GM15510 (cell line): ENCODE results near the gene CHRM5.

ENCODE experiments used
- POLR2A ChIP-seq: IDR thresholded peaks from 3 replicates; pipeline ENCODE4 v1.6.1; 2011; ENCODE audit warnings: borderline replicate concordance; ENCODE audit not compliant: insufficient read length; ENCODE audit errors: extremely low read depth

The CHRM5 gene, protein sequence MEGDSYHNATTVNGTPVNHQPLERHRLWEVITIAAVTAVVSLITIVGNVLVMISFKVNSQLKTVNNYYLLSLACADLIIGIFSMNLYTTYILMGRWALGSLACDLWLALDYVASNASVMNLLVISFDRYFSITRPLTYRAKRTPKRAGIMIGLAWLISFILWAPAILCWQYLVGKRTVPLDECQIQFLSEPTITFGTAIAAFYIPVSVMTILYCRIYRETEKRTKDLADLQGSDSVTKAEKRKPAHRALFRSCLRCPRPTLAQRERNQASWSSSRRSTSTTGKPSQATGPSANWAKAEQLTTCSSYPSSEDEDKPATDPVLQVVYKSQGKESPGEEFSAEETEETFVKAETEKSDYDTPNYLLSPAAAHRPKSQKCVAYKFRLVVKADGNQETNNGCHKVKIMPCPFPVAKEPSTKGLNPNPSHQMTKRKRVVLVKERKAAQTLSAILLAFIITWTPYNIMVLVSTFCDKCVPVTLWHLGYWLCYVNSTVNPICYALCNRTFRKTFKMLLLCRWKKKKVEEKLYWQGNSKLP

DNA sequence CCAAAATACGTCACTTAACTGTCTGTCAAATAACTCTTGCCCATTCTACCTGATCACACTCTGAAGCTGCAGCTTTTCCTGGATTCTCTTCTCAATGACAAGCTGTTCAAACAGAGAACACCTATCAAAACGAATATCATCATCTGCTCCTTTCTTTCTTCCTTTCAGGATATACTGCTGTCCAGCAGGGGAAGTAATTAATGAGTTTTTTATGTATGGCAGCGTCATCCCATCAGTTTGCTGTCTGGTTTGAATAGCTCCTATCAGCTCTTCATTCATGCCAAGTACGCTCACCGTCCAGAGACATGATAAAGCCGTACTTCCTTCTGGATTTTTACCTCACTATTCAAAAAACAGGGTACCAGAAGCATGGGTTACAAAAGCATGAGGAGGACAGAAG, at the start of gene CHRM5:
Gene CHRM5 (plus strand): TSS at position 274 of the 400 bp plus-strand sequence. CDS start 94,221 bp downstream, outside the sequence.
- TF ChIP-seq POLR2A: no peak

- no peak for TF ChIP-seq POLR2A
These were observed 44.9 kb upstream of the CHRM5 start for GRCh38 chr15:33923446-33923845.

DNA sequence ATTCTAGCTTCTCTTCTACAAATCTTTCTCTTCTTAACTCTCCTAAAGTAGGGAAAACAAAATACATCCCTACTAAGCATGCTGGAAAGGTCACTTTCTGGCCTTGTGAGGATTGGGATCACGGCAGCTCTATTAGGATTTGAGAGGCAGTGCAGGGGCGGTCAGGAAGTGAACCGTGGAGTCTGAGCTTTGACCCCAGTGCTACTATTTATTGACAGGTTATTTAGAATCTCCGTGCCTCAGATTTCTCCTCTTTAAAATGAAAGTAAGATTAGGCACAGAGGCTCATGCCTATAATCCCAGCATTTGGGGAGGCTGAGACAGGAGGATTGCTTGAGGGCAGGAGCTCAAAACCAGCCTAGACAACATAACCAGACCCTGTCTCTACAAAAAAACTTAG, 42.0 kb upstream of the CHRM5 start:
- no peak for TF ChIP-seq POLR2A

- no peak for TF ChIP-seq POLR2A
These were observed 35.6 kb upstream of the CHRM5 start for GRCh38 chr15:33932734-33933133.

DNA sequence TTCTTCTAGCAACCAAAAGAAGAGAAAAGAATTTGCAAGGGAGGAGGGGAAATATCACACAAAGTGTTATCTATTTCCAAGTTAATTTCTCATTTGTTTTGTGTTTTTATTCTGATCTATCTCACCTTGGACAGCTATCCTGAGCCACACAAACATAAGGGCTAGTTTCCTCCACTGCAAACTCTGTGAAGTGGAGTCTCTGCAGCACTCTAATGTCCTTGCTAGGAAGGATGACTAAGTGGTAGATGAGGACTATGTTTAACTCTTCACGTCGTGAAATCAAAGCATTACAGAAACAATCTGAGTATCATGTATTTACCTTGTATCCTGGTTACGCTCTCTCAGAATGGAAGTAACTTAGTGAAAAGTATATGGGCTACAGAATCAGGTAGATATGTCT, 33.9 kb upstream of the CHRM5 start:
- no peak for TF ChIP-seq POLR2A

DNA sequence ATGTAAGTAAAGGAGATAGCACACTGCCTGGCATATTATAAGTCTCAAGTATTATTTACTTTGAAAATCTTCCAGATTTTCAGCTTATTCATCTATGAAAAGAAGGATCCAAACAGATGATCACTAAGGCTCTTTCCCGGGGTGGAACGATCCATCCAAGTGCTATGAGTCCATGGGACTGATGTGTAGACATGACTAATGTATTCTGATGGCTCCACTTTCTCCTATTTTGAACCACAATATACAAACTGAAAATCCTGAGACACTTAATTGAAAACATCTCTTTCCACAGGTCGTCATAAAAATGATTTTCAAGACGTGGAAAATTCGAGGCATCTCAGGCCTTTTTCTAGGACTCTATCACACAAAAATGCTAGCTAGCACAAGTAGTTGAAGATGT, 33.4 kb upstream of the CHRM5 start:
- no peak for TF ChIP-seq POLR2A

- no peak for TF ChIP-seq POLR2A
These were observed 26.8 kb upstream of the CHRM5 start for GRCh38 chr15:33941279-33942063.

DNA sequence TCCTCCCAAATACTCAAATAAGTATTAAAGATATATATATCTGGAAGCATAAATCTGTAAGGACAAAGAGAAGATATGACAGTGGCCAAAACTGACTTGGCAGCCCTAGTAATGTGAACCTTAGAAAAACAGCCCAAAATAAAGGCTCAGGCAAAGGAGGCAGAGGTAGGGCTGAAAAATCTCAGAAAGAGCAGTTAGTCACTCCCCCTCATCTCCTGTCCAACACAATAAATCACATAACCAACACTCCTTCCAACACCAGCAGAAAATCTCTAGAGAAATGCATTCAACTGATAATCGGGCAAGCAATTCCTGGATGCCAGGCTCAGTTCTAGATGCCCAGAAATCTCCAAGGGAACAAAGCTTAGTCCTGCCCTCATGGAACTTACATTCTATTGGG, 22.1 kb upstream of the CHRM5 start:
- no peak for TF ChIP-seq POLR2A

DNA sequence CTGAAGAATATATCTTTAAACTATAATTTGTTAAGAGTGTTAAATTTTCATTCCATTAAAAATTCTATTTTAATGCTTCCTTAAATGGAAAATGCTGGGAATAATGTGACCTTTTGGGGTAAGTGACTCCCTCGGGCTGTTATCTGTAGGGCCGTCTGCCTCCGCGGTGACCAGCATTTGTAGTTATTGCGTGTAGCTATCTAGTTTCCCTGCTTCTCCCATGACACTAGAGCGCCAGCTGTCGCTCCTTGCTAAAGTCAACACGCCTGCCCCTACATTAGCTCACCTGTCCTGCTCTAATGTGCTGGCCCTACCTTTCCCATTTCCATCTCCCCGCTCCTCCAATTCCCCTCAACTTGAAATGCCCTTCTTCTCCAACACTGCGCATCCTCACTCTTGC, 12.4 kb upstream of the CHRM5 start:
- no peak for TF ChIP-seq POLR2A

GRCh38 chr15:33956397-33956796, 11.9 kb upstream of the CHRM5 start:
- TF ChIP-seq POLR2A: no peak

DNA sequence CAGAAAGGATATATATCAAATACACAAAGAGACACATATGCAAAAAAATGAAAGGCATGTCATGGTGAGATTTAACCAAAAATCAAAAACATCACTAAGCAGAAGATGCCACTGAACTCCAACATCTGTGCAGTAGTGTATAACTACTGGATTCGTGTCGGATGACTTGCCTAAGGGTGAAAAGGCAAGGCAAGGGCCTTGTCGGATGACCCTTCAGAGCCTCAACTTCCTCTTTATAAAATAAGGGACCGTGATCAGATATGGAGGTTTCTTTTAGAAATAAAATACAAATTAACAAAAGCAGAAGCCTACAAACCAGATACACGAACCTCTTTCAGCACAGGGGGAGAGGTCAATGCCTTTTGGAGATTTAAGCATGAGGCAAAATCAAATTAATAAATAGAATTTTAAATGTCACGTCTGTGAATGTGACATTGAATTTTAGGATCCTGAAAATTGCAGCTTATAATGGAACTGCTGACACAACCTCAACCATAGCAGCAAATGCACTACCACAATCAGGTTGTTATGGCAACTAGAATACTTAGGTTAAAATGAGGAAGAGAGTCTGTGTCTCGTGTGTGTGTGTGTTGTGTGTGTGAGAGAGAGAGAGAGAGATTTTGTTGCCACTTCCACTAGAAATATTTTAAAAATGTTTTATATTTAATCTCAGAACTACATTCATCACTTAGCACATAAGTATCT, 8.3 kb upstream of the CHRM5 start:
- TF ChIP-seq POLR2A: no peak

GRCh38 chr15:33960549-33960935, 7.8 kb upstream of the CHRM5 start:
- TF ChIP-seq POLR2A: no peak

DNA sequence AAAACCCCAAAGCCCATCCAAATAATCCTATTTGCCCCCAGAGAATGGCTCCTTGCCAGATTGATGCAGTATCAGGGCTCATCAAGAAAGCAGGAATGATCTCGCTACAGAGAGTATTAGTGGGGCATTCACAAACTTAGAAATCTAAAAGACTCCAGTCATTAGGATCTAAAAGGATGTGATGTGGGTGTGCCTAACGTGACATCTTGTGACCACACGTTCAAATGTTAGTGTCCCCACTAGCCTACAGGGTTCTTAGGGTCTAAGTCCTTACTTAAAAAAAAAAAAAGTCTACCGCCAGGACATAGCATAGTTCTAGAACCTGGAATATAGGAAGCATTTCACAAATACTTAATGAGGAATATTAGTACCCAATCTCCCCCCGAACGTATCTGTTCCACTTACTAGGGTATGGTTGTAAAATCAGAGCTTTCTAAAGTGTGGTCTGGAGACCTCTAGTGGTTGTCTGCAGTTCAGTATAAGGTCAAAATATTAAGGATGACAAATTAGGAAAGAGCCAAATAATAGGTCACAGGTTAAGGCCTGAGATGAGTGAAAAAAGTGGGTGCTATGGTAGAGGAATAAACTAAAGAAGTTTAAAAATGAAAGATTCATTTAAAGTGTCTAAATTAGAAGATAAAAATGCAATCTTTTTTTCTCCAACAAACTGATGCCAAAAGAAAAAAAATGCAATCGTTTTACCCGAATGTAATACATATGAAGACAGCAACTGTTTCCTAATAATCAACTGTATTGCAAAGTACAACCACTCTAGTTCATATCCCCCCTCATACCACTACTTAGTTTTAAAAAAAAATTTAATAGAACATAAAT, 4.2 kb upstream of the CHRM5 start:
- no peak for TF ChIP-seq POLR2A

DNA sequence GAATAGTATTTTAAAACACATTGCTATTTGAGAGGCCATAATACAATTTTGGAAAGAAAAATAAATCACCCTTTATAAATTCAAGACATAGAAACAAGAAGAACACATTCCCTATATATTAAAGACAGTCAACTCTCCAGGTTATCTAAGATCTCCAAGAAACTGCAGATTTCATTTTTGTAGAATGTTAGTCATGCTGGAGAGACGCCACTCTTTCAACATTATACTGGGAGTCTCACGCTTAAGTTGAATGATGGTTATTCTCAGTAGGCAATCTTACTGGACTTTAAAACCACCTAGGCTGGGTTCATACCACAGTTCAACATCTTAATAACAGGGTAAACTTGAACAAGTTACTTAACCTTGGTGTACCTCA, 3.6 kb upstream of the CHRM5 start:
- no peak for TF ChIP-seq POLR2A

DNA sequence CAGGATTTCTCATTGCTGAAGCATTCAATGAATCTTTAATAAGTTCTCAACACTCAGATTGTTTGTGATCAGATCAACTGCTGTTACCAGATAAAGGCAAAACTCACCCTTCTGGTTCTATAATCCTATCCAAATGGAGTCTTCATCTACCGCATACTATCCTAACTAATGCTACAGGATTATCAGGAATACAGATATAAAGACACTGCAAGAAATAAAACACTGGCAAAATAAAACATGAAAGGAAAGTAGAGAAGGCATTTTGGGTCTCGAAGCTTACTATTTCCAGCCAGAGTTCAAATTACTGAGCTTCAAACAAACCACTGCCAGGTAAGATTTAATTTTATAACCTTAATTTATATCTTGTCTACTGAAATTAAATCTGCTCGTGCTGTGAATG, 524 bp downstream of the CHRM5 start:
- TF ChIP-seq POLR2A: no peak

GRCh38 chr15:33971811-33972210, 3.5 kb downstream of the CHRM5 start:
- TF ChIP-seq POLR2A: no peak
